Loucy (cell line): ENCODE data around the gene MYBPHL.

ENCODE experiments used
- EZH2phosphoT487 ChIP-seq: fragments of 200-600 bp; IDR thresholded peaks from 2 replicates; pipeline ENCODE4 v1.6.1; 2018; ENCODE audit warnings: antibody characterized with exemption, mild to moderate bottlenecking, moderate library complexity, borderline replicate concordance
- TF ChIP-seq, protein P1 (sequence below): fragments of 200-600 bp; sonication (generic); conservative IDR thresholded peaks from 2 replicates; pipeline ENCODE4 v1.5.1; 2014; ENCODE audit warnings: mild to moderate bottlenecking, antibody characterized with exemption, low read length

DNA sequence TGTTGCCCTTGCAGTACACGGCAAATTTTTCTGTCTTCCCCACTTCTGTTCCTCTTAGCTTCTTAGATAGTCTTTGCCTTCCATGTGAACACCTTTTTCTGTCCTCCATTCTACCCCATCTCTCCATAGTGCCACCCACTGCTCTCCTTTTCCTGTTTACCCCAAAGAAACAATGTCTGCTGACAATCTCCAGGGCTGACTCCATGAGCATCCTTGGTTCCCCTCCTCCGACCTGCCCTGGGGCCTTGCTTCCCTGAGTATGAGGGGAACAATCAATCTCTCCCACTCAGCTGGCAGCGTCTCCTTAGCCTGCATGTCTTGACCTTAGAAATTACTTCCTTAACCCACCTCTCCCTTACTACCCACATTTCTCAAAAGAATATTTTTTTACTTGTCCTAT lies 12.3 kb upstream of the MYBPHL start:
- TF ChIP-seq EZH2phosphoT487, result no peak
- TF ChIP-seq, protein P1, sequence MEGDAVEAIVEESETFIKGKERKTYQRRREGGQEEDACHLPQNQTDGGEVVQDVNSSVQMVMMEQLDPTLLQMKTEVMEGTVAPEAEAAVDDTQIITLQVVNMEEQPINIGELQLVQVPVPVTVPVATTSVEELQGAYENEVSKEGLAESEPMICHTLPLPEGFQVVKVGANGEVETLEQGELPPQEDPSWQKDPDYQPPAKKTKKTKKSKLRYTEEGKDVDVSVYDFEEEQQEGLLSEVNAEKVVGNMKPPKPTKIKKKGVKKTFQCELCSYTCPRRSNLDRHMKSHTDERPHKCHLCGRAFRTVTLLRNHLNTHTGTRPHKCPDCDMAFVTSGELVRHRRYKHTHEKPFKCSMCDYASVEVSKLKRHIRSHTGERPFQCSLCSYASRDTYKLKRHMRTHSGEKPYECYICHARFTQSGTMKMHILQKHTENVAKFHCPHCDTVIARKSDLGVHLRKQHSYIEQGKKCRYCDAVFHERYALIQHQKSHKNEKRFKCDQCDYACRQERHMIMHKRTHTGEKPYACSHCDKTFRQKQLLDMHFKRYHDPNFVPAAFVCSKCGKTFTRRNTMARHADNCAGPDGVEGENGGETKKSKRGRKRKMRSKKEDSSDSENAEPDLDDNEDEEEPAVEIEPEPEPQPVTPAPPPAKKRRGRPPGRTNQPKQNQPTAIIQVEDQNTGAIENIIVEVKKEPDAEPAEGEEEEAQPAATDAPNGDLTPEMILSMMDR, result no peak
